ENCODE data around the gene GPR4. TPM values are rescaled to one million over a fixed set of nuclear protein-coding genes. Genes with fewer than 3 reads are reported as not detected.

GPR4 gene
- polyA plus RNA-seq (ENCODE audit: insufficient read length in 12 of 12) = 1 to 10 TPM in 11 of 12 donors, not detected in 1; 2.3 to 8.4 (median 2.8) TPM
- long read RNA-seq, donor 1 = 0 reads
- long read RNA-seq, donor 2, partial matches to known transcripts = 0 of 2 reads
- long read RNA-seq, donor 2, other reads (novel, unspliced or antisense) = 0 of 2 reads
- long read RNA-seq, donor 3 = 0 reads
- long read RNA-seq, donor 4, partial matches to known transcripts = 0 of 1 reads
- long read RNA-seq, donor 4, other reads (novel, unspliced or antisense) = 0 of 1 reads
- long read RNA-seq, donor 5, partial matches to known transcripts = 0 of 2 reads
- long read RNA-seq, donor 5, other reads (novel, unspliced or antisense) = 0 of 2 reads
- long read RNA-seq, donor 6, partial matches to known transcripts = 0 of 1 reads
- long read RNA-seq, donor 6, other reads (novel, unspliced or antisense) = 0 of 1 reads
- long read RNA-seq, donor 7, partial matches to known transcripts = 0 of 1 reads
- long read RNA-seq, donor 7, other reads (novel, unspliced or antisense) = 0 of 1 reads
- long read RNA-seq, donor 8, partial matches to known transcripts = 0 of 1 reads
- long read RNA-seq, donor 8, other reads (novel, unspliced or antisense) = 0 of 1 reads
- long read RNA-seq, donor 9 = 0 reads
- long read RNA-seq, donor 10, partial matches to known transcripts = 0 of 1 reads
- long read RNA-seq, donor 10, other reads (novel, unspliced or antisense) = 0 of 1 reads
- long read RNA-seq, donor 11, partial matches to known transcripts = 0 of 3 reads
- long read RNA-seq, donor 11, other reads (novel, unspliced or antisense) = 0 of 3 reads

DNA sequence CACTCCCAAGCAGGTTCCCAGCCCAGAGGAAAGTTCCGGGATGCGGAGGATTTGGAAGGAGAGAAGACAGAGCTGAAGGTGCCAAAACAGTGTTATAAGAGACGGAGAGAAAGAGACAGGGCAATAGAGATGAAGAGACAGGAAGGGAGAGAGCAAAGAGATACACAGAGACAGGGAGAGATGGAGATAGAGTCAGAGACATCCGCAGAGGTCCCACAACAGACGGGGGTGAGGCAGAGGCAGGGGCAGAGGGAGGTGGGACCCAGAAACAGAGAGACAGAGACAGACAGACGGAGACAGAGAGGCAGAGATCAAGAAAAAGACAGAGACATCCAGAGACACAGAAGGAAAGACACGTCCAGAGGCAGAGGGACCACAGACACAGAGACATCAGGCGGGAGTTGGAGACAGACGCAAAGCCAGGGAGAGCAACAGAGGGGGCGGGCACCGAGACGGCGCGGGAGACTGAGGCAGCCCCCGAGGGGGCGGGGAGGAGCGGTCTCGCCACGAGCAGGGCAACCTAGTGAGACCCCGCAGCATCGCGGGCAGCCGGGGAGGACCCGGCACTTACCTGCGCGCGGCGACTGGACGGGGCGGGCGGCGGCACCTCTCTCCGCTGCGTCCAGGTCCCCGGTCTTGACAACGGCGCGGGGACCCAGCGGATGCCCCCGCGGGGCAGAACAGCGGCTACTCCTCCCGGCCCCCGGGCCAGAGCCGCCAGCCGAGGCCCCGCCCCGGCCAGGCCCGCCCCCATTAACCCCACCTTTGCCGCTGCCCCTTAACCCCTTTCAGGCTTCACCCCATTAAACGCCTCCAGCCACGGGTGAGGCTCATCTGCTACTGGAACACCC, at the start of gene GPR4:
GPR4 (minus strand) TSS at position 689 of the 851 bp plus-strand sequence. CDS start 10,346 bp downstream, outside the sequence.
- no peak for DNase-seq

DNA sequence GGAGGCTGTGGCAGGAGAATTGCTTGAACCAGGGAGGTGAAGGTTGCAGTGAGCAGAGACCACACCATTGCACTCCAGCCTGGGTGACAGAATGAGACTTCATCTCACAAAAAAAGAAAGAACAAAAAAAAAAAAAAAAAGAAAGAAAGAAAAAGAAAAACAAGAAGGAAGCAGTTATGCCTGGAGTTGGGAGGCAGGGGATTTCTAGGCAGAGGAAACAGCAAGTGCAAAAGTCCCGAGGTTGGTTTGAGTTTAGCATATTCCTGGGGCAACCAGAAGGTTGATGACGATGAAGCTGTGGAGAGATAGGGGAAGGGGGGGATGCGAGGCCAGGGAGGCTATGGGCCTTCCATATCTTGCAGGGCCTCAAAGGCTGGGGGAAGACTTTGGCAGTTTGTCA, 48.7 kb upstream of the GPR4 start:
- DNase-seq = no peak

DNA sequence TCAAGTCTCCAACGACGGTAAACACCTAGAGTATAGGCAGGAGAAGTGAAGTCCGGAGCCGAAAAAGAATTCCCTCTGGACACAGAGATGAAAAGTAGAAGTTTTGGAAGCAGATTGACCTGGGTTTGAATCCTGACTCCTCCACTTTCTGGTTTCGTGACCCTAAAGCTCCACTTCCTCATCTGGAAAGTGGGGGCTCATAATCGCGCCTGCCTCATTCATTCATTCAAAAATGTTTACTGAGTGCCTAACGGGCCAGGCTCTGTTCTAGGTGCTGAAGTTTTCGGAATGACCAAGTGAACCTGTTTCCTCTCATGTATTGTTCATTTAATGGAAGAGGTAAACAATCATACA, 44.3 kb upstream of the GPR4 start:
- no peak for DNase-seq

DNA sequence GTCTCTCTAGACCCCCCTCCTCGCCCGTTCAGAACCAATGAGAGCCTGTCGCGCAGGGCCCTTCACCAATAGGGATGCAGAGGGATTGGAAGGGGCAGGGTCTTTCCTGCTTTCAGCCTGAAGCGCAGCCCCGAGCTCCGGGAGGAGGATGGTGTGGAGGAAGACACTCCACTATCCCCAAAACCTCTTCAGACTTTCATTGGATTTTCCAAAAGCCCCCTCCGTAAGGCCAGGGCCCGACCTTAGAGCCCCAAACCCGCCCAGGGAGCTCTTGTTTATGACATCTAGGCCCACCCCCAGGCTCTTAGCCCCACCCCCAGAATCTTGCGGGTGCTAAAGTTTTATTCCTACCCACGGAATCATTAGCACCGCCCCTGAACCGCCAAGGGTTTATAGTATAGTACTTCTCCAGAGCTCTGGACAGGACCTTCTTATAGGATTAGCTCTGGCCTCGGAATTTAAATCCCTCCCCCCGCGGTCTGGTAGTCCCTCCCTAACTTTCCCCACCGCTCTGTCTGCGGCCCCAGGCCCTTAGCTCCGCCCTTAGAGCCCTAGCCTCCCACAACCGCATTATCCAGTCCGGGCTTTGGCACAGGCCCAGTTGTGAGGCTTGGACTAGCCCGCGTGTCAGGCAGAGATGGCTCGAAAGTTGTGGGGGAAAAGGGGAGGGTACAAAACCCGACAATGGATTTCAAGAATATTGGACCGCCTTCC, 43.8 kb upstream of the GPR4 start:
- peak; percentile 58 for DNase-seq

DNA sequence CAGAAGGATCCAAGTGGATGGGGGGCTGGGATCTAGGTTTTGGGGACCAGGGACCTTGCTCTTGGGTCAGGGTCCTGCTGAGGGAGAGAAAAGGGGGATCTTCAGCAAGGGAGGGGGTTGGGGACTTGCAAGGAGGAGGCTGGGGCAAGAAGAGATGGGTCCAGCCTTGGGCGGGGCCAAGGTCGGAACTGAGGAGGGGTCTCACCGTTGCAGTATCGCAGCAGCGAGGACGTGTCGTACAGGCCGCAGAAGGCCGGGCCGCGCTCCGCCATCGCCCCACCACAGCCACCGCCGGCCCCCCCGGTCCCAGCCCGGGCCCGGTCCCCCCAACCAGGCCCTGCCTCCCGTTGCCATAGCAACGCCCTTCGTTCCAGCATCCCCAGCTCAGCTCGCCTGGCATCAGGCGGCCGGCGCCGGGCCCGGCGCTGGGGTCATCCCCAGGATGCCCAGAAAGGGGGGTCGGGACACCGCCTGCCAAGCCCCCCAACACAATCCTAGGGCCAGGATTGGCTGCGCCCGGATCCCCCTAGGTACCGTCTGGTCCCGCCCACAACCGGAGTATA, 43.1 kb upstream of the GPR4 start:
- no peak for DNase-seq

DNA sequence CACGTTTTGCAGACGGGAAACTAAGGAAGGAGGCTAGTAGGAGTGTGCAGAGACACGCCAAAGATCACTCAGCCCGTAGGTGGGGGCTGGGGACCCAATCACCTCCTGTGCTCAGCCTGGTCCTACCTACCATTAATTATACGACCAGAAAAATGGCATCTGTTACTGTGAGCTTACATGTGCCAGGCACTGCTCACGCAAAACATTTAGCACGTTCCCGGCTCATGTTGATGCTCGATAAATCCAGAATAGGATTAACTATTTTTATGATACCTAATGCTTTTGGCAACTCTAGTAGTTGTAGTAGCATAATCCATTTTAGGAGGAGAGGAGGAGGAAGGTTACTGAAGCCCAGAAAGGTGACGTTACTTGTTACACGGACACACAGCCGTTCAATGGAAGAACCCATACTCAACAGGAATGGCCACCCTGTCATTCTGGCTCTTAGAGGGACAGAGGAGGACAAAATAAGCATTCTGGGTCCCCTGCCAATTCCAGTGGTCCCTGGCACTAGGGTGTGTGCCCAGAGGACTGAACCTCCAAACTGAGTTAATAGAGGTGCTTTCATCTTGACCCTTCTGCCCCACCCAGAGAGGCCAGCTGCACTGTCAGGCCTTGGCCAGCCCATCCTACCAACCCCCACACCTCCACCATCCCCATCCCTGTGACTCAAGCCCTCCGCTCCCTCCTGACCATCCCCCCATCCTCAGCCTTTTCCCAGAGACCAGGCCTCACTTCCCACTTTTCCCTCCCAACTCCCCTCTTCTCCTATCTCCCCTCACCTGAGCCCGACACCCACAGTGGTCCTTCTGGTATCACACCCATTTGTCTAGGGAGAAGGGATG, 42.1 kb upstream of the GPR4 start:
- no peak for DNase-seq

DNA sequence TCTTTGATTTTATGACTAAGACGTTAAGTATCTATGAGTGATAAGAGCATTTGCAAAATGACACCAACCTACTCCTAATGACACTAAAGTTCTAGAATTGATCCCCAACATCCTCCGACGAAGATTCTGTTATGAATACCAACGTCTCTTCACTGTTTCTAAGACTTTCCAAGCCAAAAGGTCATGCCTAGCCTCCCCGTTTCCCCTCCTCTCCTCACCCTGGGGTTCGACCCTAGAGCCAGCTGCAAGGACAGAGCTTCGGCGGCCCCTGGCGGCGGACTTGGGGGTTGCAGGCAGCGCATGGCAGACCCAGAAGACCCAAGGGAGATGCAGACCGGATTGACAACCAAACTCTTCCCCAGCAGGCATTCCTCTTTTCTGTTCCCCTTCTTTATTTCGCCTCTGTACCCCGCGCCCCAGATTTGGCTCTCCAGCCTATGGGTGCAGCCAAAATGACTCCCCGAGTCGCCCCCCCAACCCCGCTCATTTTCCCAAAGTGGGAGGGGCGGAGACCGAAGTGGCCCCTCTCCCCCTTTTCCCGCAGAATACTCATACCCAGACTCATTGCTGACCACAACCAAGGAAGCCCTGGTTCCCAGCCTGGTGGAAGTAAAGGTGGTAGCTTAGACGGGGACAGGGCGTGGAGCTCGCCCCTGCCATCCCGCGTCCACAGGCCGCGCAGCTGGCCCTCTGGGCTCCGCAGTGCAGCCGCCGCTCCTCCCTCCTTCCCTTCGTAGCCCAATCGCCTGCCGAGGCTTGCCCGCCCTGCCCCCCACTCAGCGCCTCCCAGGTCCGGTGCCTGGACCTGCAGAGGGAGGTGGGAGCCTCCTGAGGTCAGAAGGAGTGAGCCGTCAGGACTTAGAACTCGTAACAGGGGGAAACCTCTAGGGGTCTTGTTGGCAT, 41.3 kb upstream of the GPR4 start:
- DNase-seq = peak; percentile 85

DNA sequence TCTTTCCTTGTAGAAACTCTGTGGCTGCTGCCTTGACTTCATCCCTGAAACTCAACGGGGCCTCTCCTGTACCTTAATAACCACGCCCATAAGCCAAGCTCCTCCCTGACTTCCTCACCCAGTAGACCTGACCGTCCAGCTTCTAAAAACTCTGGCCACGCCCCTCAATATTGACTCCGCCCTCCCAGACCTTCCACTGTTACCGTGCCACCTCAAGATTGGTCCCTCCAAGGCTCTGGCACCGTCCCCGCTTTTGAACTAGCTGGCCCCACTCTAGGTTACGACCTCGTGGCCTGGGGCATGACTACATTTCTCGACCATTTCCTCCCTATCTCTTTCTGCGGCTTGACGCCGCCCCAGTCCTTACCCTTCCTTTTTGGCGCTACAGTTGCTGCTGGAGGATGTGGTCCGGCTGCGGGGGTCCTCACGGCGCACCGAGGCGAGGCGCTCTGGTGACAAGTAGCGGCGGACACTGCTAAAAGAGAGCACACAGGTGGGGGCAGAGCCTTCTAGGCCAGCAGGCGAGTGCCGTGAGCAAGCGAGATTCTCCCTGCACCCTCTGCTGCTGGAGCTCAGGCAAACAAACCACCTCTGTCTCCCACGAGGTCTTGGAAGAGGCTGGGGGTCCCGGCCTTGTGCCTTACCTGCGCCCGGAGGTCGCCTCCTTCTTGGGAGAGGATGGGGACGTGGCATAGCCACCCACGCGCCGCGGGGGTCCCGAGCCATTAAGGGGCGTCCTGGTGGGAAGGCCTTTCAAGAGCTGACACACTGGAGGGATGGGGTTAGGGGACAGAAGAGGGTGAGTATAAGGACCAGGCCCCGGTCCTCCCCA, 39.5 kb upstream of the GPR4 start:
- DNase-seq = peak; percentile 24

DNA sequence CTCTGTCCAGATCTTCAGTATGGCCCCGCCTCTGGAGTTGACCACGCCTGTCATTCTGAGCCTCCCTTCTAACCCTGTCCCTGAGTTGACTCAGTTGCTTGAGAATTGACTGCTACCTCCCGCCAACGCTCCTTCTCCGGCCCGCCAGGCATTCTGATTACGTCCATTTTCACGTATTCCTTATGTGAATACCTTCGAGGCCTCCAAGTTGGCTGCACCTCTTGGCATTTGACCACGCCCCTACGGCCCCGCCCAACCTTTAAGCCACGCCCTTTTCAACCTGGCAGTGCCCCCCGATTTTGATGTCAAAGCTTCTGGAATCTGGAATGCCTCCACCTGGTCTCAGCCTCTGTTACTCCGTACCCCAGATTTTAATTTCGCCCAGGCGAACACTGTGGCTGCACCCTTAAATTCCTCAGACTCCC, 38.8 kb upstream of the GPR4 start:
- DNase-seq = no peak

DNA sequence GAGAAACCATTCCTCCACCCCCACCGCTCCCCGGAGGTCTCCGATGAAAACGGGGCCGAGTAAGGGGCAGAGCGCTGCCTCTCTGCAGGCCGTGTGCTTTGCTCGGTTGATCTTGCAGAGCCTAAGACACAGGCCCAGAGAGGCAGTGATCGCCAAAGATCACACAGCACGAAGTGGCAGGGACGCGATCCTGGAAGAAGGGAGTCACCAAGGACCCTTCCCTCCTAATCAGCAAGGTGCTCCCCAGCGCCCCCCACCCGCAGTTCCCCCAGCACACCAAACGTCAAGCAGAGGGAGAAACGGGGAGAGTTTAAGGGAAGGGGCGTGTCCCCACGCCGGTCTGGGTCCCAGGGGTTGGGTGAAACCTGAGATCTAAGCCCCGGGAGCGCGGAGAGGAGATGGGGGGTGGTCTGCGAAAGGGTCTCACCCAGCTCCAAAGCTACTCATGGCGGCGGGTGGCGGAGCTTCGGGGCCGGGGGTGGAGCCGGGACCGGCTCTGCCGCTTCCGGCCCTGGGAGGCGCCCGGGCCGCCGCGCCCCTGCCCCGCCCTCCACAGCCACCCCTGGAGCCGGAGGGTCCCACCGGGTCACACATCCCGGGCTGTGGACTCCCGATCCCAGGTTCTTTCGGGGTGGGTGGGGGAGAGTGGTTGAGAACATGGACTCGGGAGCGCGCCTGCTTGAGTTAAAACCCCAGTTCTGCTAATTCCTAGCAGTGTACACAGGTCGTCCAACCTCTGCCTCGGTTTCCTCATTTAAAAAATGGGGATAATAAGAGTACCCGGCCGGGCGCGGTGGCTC, 37.1 kb upstream of the GPR4 start, which contains the start of gene EML2:
EML2 (minus strand) TSS at position 468 of the 800 bp plus-strand sequence; CDS start at position 447, 21 bp downstream.
- DNase-seq = no peak

DNA sequence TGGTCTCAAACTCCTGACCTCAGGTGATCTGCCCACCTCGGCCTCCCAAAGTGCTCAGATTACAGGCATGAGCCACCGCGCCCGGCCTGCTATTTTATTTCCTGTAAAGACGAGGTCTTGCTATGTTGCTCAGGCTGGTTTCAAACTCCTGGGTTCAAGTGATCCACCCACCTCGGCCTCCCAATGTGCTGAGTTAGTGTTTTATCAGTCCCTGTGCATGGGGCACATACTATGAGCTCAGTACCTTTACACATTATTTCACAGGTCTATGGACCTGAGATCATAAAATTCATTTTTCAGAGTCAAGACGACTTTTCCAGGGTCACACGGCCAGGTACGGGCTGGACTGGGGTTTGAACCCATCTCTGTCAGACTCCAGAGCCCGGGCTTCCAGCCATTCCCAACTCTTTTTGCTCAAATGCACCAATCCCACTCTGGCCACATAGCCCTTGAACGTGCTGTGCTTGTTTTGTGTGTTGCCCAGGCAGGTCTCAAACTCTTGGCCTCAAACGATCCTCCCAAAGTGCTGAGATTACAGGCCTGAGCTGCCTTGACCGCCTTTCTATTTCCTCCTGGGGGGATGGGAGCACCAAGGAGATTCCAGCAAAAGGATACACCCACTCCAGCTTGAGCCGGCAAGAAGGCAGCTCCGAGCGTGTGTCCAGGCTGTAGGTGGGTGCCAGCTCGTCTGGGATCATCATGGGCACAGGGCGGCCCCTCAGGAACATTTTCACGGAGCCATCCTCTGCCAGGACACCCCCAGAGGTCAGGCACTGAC, 36.1 kb upstream of the GPR4 start:
- DNase-seq = no peak

DNA sequence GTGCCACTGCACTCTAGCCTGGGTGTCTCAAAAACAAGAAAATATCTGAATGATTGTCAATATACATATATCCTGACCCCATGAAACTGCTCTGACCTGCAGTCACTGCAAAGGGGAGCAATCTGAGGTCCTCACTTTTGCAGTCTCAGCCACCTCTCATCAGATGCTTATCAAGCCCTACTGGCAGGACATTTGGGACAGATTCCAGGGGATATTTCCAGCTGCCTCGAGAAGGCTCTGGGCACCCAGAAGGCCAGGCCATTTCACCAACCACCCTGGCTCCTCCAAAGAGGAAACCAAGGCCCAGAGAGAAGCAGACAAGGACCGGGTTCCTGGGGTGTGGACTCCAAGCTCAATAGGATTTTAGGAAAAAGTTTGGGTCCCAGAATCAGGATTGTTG, 34.9 kb upstream of the GPR4 start:
- DNase-seq = no peak

DNA sequence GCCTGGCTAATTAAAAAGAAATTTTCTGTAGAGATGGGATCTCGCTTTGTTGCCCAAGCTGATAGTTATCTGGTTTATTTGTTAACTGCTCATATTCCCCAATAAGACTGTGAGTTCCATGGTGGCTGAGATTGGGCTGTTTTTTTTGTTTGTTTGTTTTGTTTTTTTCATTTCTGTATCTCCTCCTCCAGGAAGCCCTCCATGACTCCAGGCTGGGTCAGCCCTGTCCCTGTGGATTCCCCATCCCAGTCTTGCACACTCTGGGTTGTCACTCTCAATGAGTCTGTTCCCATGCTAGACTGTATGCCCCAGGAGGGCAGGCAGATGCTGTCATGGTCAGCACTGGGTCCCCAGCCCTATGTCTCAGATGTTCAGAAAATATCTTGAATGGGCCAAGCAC, 34.3 kb upstream of the GPR4 start:
- no peak for DNase-seq

DNA sequence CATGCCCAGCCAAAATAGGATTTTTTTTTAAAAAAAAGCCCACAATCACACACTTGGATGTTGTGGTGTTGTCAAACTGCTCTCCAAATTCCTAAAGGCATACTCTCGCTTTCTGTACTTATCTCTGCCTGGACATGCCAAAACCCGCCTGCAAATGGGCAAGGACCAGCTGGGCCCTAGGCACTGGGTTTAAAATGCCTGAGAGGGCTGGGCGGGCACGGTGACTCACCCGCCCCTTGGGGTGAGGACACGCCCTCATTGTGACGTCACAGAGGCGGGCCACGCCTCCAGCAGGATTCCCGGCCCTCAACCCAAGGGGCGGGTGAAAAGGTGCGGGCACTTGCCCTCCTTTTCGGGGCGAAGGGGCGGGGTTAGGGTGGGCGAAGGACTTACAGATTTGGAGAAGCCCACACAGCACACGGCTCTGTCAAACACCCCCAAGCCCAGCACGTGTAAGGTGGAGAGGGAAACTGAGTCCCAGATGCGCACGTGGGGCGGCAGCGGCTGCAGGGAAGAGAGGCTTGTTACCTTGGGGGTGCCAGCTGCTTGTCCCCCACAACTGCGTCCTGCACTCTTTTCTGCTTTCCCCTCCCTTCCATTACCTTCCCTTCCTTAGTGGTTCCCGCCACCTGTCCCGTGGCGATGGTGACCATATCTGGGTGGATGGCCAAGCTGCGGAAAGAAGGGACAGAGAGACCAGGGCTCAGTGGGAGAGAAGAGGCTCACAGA, 30.6 kb upstream of the GPR4 start:
- peak; percentile 36 for DNase-seq

DNA sequence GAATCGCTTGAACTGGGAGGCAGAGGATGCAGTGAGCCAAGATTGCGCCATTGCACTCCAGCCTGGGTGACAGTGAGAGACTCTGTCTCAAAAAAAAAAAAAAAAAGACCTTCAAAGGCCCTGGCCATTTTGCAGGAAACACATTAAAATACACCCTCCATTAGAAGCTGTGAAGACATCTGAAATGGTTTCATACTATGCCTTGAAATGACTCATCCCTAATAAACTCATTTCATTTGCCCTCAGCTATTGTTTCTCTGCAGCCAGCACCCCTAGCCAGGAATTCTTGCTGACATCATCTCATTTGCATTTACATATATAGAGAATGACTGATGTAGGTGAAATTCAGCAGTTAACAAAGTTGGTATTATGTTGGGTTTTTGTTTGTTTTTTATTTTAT, 28.5 kb upstream of the GPR4 start:
- no peak for DNase-seq

DNA sequence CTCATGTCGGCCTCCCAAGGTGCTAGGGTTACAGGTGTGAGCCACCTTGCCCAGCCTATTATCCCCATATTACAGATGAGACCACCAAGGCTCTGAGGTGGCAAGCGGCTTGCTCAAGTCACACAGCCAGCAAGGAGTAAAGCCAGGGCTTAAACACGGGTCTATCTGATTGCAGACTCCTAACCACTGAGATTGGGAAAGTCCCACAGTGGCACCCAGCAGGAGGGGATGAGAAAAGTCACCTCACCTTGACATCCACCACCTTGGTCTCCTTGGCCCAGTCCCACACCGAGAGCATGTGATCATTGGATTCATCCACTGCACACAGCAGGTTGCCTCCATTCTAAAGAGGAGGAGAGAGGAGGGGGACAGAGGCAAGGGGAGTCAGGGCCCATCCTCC, 27.7 kb upstream of the GPR4 start:
- no peak for DNase-seq

All from muscle of arm (tissue), 14 donors.